OCI-LY7 (cell line): ENCODE results near the gene NPHS1.

Experiments used
- CTCF ChIP-seq: fragments of 200-600 bp; sonication (generic); conservative IDR thresholded peaks from 2 replicates; pipeline ENCODE4 v1.5.1; 2014; ENCODE audit warnings: mild to moderate bottlenecking, antibody characterized with exemption, low read length, moderate library complexity, mixed read lengths
- EZH2phosphoT487 ChIP-seq: fragments of 200-600 bp; sonication (generic); IDR thresholded peaks from 2 replicates; pipeline ENCODE4 v1.6.1; 2018; ENCODE audit warnings: low read depth, borderline replicate concordance, mild to moderate bottlenecking, mixed run types, antibody characterized with exemption, low read length, moderate library complexity, mixed read lengths

GRCh38 chr19:35860436-35860817, 8.1 kb upstream of the NPHS1 start:
- TF ChIP-seq CTCF (no peak), EZH2phosphoT487 (no peak)
